PC-3 (cell line): ENCODE results near the gene ALKBH3.

ENCODE experiments used
- CTCF ChIP-seq: fragments of 300-600 bp; sonication (generic); conservative IDR thresholded peaks from 2 replicates; pipeline ENCODE4 v1.5.1; 2017; ENCODE audit warnings: antibody characterized with exemption, low read depth, mild to moderate bottlenecking, low read length
- EZH2 ChIP-seq: fragments of 300-600 bp; sonication (generic); IDR thresholded peaks from one replicate; pipeline ENCODE4 v1.6.1; 2017; ENCODE audit warnings: antibody characterized with exemption, mild to moderate bottlenecking, low read length; ENCODE audit not compliant: unreplicated experiment
- EZH2phosphoT487 ChIP-seq: fragments of 300-600 bp; sonication (generic); IDR thresholded peaks from 2 replicates; pipeline ENCODE4 v1.6.1; 2018; ENCODE audit warnings: mild to moderate bottlenecking, antibody characterized with exemption, low read length, borderline replicate concordance

GRCh38 chr11:43866969-43867368, 13.7 kb upstream of the ALKBH3 start:
- no peak for TF ChIP-seq CTCF
- no peak for TF ChIP-seq EZH2phosphoT487
- no peak for TF ChIP-seq EZH2
